ENCODE results near the gene C19orf67. TPM values are rescaled to one million over a fixed set of nuclear protein-coding genes. Genes with fewer than 3 reads are reported as not detected.

C19orf67 gene
- total RNA-seq, 5 donors from 2014 or later (not counting 1 experiment from before 2014, with no cell fraction given) = 0.53 to 0.98 (median 0.58) TPM; not detected in 2

DNA sequence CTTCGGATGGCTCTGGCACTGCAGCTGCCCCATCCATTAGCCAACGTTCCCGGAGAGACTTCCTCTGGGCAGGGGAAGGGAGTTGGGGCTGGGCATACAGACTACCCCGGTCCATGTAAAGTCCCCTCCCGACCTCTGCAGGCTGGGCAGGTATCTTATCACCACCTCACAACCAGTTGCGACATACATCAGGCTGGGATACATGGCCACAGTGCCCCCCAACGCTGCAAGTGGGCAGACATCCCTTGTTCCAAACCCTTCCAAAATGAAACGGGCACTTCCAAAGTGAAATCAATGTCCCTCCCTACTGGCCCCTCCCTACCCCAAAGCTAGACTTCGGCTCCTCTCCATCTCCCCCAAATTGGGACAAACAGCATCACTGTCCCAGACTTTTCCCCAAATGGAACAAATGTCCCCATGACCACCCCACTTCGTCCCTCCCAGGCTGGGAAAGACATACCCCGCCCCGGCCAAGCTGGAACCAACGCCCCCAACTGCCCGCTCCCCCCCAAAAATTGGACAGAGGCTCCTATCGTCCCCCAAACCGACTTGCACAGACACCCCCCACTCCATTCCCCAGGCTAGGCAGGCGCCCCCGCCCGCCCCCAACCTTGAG, 28.7 kb downstream of the C19orf67 start:
- peak overlapping the region; percentile 31 to 75 (median 41) for H3K4me3 Mint-ChIP-seq
- 48% methylated on average over 11 of the region's 19 CpGs for WGBS (ENCODE audit: insufficient coverage)
- H3K27ac ChIP-seq (ENCODE audit: low read length) = no peak overlapping the region
- H3K36me3 Mint-ChIP-seq = peaks cover 11% of the 10 kb centered on the region
- no peaks in the 10 kb centered on the region for H3K9me3 ChIP-seq
- H3K9me3 Mint-ChIP-seq = no peaks in the 10 kb centered on the region
- peaks cover 4 to 54% of the 10 kb centered on the region in 2 experiments for H3K27me3 ChIP-seq (replicated peaks in 1 of 2; ENCODE audit: control insufficient read depth in 2 of 2, extremely low read depth in 1 of 2, insufficient read depth in 2 of 2, low read length in 1 of 2)
- ATAC-seq (replicated peaks in 1 of 4) = no peak
- DNase-seq = no peak
- H3K4me1 Mint-ChIP-seq = peaks cover 14 to 32% (median 23%) of the 10 kb centered on the region in 3 donors
- no peak overlapping the region for H3K27ac Mint-ChIP-seq
- H3K4me3 ChIP-seq (ENCODE audit: control insufficient read depth in 1 of 2, extremely low read depth in 1 of 2, low read length in 1 of 2) = no peak overlapping the region
- peaks cover 19 to 31% of the 10 kb centered on the region in 2 donors for H3K27me3 Mint-ChIP-seq
- H3K4me1 ChIP-seq (ENCODE audit: control insufficient read depth in 1 of 2, extremely low read depth in 1 of 2, insufficient read depth in 2 of 2, low read length in 2 of 2) = peaks cover 3 to 24% of the 10 kb centered on the region in 2 experiments
- CTCF ChIA-PET = interaction anchor here (0.5 to 0.6 kb wide), 4 partner anchors 53 to 272 kb away, joined by 3 to 6 read pairs (median 4); no protein-coding TSS in a partner anchor
- peaks cover 12 to 14% of the 10 kb centered on the region in 2 donors for H3K36me3 ChIP-seq (ENCODE audit: control insufficient read depth in 2 of 2, extremely low read depth in 1 of 2, insufficient read depth in 1 of 2, low read length in 1 of 2)
- POLR2A ChIA-PET = no interaction called here

DNA sequence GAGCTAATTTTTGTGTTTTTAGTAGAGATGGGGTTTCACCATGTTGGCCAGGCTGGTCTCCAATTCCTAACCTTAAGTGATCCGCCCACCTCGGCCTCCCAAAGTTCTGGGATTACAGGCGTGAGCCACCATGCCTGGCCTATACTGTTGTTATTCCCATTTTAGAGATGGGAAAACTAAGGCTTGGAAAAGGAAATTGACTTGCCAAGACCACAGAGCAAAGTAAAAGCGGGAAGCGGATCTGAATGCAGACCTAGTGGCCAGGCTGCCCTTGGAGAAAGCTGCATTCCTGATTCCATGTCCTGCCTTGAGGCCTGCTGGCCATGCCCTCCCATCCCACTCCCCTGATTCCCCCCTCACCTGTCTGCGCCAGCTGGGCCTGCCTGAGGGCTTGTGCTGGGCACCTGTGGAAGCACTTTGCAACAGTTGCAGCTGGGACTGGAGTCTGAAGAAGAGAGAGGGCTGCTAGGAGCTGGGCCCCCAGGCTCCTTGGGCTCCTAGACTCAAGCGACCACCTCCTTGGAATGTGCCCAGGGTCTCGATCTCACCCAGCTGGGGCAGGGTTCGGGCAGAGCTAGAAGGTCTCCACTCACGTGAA, 29.4 kb downstream of the C19orf67 start:
- peak overlapping the region in 2 of 3 donors; percentile 31 to 75 for H3K4me3 Mint-ChIP-seq
- no peaks in the 10 kb centered on the region for H3K9me3 Mint-ChIP-seq
- H3K36me3 Mint-ChIP-seq = peaks cover 15% of the 10 kb centered on the region
- no peaks in the 10 kb centered on the region for H3K9me3 ChIP-seq
- WGBS (ENCODE audit: insufficient coverage) = 97% methylated on average over 8 of the region's 10 CpGs
- no peak overlapping the region for H3K4me3 ChIP-seq (ENCODE audit: control insufficient read depth in 1 of 2, extremely low read depth in 1 of 2, low read length in 1 of 2)
- ChIA-PET POLR2A (no interaction called here), CTCF (interaction anchor here in 1 of 2 donors (0.6 kb wide), 1 partner anchor 147 kb away, joined by 4 read pairs; no protein-coding TSS in a partner anchor)
- peaks cover 14 to 32% (median 23%) of the 10 kb centered on the region in 3 donors for H3K4me1 Mint-ChIP-seq
- H3K27ac ChIP-seq (ENCODE audit: low read length) = no peak overlapping the region
- no peak for DNase-seq
- no peak overlapping the region for H3K27ac Mint-ChIP-seq
- H3K27me3 ChIP-seq (replicated peaks in 1 of 2; ENCODE audit: control insufficient read depth in 2 of 2, extremely low read depth in 1 of 2, insufficient read depth in 2 of 2, low read length in 1 of 2) = peaks cover 4 to 47% of the 10 kb centered on the region in 2 experiments
- peaks cover 3 to 24% of the 10 kb centered on the region in 2 experiments for H3K4me1 ChIP-seq (ENCODE audit: control insufficient read depth in 1 of 2, extremely low read depth in 1 of 2, insufficient read depth in 2 of 2, low read length in 2 of 2)
- peaks cover 14 to 21% of the 10 kb centered on the region in 2 donors for H3K36me3 ChIP-seq (ENCODE audit: control insufficient read depth in 2 of 2, extremely low read depth in 1 of 2, insufficient read depth in 1 of 2, low read length in 1 of 2)
- peaks cover 19 to 26% of the 10 kb centered on the region in 2 donors for H3K27me3 Mint-ChIP-seq
- ATAC-seq (replicated peaks in 1 of 4) = no peak

DNA sequence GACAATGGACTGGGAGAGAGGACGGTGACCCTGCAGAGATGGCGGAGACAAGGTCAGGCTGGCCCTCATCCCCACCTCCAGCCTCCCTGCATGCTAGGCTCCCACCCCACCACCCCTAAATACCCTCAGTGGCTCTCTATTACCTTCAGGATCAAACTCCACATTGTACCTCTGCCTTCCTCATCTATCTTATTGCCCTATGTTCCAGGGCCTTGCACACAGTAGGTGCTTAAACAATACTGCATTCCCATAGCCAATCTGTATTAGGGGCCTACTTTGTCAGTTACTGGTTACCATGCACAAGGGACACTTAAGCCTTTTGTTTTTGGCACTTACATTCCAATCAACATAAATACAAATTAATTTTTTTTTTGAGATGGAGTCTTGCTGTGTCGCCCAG, 30.2 kb downstream of the C19orf67 start:
- DNase-seq (no peak), ATAC-seq (replicated peaks in 1 of 4) (peak in 1 of 4 experiments; percentile 5)
- no peaks in the 10 kb centered on the region for H3K9me3 ChIP-seq
- Mint-ChIP-seq H3K27ac (no peak overlapping the region), H3K4me3 (no peak overlapping the region), H3K36me3 (peaks cover 17% of the 10 kb centered on the region), H3K4me1 (peaks cover 14 to 32% (median 23%) of the 10 kb centered on the region in 3 donors), H3K9me3 (no peaks in the 10 kb centered on the region), H3K27me3 (peaks cover 19 to 23% of the 10 kb centered on the region in 2 donors)
- peaks cover 14 to 28% of the 10 kb centered on the region in 2 donors for H3K36me3 ChIP-seq (ENCODE audit: control insufficient read depth in 2 of 2, extremely low read depth in 1 of 2, insufficient read depth in 1 of 2, low read length in 1 of 2)
- peaks cover 4 to 40% of the 10 kb centered on the region in 2 experiments for H3K27me3 ChIP-seq (replicated peaks in 1 of 2; ENCODE audit: control insufficient read depth in 2 of 2, extremely low read depth in 1 of 2, insufficient read depth in 2 of 2, low read length in 1 of 2)
- POLR2A ChIA-PET = no interaction called here
- CTCF ChIA-PET = no interaction called here
- no peak overlapping the region for H3K27ac ChIP-seq (ENCODE audit: low read length)
- H3K4me3 ChIP-seq (ENCODE audit: control insufficient read depth in 1 of 2, extremely low read depth in 1 of 2, low read length in 1 of 2) = no peak overlapping the region
- 95% methylated on average over 3 of the region's 3 CpGs for WGBS (ENCODE audit: insufficient coverage)
- peaks cover 3 to 24% of the 10 kb centered on the region in 2 experiments for H3K4me1 ChIP-seq (ENCODE audit: control insufficient read depth in 1 of 2, extremely low read depth in 1 of 2, insufficient read depth in 2 of 2, low read length in 2 of 2)

DNA sequence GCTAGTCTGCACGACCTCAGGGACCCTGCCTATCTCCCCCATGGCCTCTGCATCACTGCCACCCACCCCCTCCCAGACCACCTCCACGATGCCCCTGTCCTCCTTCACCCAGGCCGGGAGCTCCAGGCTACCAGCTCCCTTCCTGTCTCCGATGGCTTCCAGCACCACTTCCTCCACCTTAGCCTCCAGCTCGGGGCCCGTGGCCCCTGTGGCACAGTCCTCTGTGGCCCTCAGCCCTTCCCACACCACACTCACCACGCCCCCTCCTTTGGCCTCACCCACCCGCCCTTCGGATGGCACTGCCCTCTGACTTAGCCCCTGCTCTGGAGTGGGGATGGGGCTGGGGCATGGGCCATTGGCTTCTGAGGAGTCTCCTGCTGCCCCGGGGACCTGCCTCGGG, 30.9 kb downstream of the C19orf67 start:
- ATAC-seq (replicated peaks in 1 of 4) (peak in 1 of 4 experiments; percentile 16), DNase-seq (no peak)
- Mint-ChIP-seq H3K36me3 (peaks cover 23% of the 10 kb centered on the region), H3K9me3 (no peaks in the 10 kb centered on the region), H3K27me3 (peaks cover 17 to 20% of the 10 kb centered on the region in 2 donors), H3K27ac (no peak overlapping the region), H3K4me1 (peaks cover 14 to 32% (median 22%) of the 10 kb centered on the region in 3 donors), H3K4me3 (no peak overlapping the region)
- H3K27ac ChIP-seq (ENCODE audit: low read length) = no peak overlapping the region
- POLR2A ChIA-PET = no interaction called here
- 30% methylated on average over 6 of the region's 11 CpGs for WGBS (ENCODE audit: insufficient coverage)
- peaks cover 3 to 23% of the 10 kb centered on the region in 2 experiments for H3K4me1 ChIP-seq (ENCODE audit: control insufficient read depth in 1 of 2, extremely low read depth in 1 of 2, insufficient read depth in 2 of 2, low read length in 2 of 2)
- peaks cover 3 to 33% of the 10 kb centered on the region in 2 experiments for H3K27me3 ChIP-seq (replicated peaks in 1 of 2; ENCODE audit: control insufficient read depth in 2 of 2, extremely low read depth in 1 of 2, insufficient read depth in 2 of 2, low read length in 1 of 2)
- no peaks in the 10 kb centered on the region for H3K9me3 ChIP-seq
- H3K4me3 ChIP-seq (ENCODE audit: control insufficient read depth in 1 of 2, extremely low read depth in 1 of 2, low read length in 1 of 2) = no peak overlapping the region
- CTCF ChIA-PET = no interaction called here
- H3K36me3 ChIP-seq (ENCODE audit: control insufficient read depth in 2 of 2, extremely low read depth in 1 of 2, insufficient read depth in 1 of 2, low read length in 1 of 2) = peaks cover 16 to 34% of the 10 kb centered on the region in 2 donors

DNA sequence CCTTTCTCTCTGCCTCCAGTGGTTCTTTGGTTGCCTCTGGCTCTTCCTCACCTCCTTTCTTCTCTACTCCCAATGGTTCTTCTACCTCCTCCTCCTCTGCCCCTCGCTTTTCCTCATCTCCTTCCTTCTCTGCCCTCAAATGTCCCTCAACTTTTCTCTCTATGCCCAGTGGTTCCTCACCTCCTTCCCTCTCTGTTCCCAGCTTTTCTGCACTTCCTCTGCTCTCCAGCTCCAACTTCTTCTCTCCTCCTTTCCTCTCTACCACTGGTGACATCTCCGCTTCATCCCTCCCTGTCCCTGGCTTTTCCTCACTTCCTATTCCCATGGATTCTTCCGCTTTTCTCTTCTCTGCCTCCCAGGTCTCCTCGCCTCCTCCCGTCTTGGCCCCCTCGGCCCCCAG, 31.5 kb downstream of the C19orf67 start:
- H3K36me3 Mint-ChIP-seq = peaks cover 23% of the 10 kb centered on the region
- Histone ChIP-seq H3K27me3 (replicated peaks in 1 of 2; ENCODE audit: control insufficient read depth in 2 of 2, extremely low read depth in 1 of 2, insufficient read depth in 2 of 2, low read length in 1 of 2) (peaks cover 2 to 27% of the 10 kb centered on the region in 2 experiments), H3K9me3 (no peaks in the 10 kb centered on the region), H3K27ac (ENCODE audit: low read length) (no peak overlapping the region), H3K36me3 (ENCODE audit: control insufficient read depth in 2 of 2, extremely low read depth in 1 of 2, insufficient read depth in 1 of 2, low read length in 1 of 2) (peaks cover 16 to 40% of the 10 kb centered on the region in 2 donors), H3K4me3 (ENCODE audit: control insufficient read depth in 1 of 2, extremely low read depth in 1 of 2, low read length in 1 of 2) (no peak overlapping the region), H3K4me1 (ENCODE audit: control insufficient read depth in 1 of 2, extremely low read depth in 1 of 2, insufficient read depth in 2 of 2, low read length in 2 of 2) (peaks cover 3 to 20% of the 10 kb centered on the region in 2 experiments)
- ATAC-seq (replicated peaks in 1 of 4) (no peak), DNase-seq (no peak)
- peak overlapping the region in 1 of 2 donors; percentile 25 for H3K27ac Mint-ChIP-seq
- H3K9me3 Mint-ChIP-seq = no peaks in the 10 kb centered on the region
- ChIA-PET POLR2A (no interaction called here), CTCF (no interaction called here)
- 78% methylated on average over 4 of the region's 6 CpGs for WGBS (ENCODE audit: insufficient coverage)
- H3K27me3 Mint-ChIP-seq = peaks cover 14 to 16% of the 10 kb centered on the region in 2 donors
- peaks cover 14 to 32% (median 18%) of the 10 kb centered on the region in 3 donors for H3K4me1 Mint-ChIP-seq
- no peak overlapping the region for H3K4me3 Mint-ChIP-seq

DNA sequence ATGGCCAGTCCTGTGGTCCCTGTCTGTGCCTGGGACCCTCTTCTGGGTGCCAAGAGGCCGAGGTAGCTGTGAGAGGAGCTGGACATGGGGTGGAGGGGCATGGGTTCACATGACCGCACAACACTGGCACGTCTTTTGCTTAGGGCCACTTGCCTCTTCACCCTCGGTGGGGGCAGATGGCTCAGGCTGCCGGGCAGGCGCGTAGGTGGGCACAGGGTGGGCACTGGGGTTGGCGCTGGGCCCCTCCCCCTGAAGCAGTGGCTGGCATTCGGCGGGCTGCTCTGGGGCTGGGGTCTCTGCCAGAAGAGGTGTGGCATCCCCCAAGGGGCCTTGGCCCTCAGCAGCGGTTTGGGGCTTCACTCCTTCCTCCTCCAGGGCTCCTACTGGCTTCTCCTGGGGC, 32.1 kb downstream of the C19orf67 start:
- H3K4me3 Mint-ChIP-seq = no peak overlapping the region
- H3K9me3 ChIP-seq = no peaks in the 10 kb centered on the region
- no peak for DNase-seq
- no peak overlapping the region for H3K27ac Mint-ChIP-seq
- H3K27ac ChIP-seq (ENCODE audit: low read length) = no peak overlapping the region
- H3K4me1 ChIP-seq (ENCODE audit: control insufficient read depth in 1 of 2, extremely low read depth in 1 of 2, insufficient read depth in 2 of 2, low read length in 2 of 2) = peaks cover 3 to 14% of the 10 kb centered on the region in 2 experiments
- CTCF ChIA-PET = interaction anchor here in 1 of 2 donors (0.5 kb wide), 1 partner anchor 91 kb away, joined by 3 read pairs; no protein-coding TSS in a partner anchor
- H3K27me3 ChIP-seq (replicated peaks in 1 of 2; ENCODE audit: control insufficient read depth in 2 of 2, extremely low read depth in 1 of 2, insufficient read depth in 2 of 2, low read length in 1 of 2) = peaks cover 2 to 21% of the 10 kb centered on the region in 2 experiments
- WGBS (ENCODE audit: insufficient coverage) = 93% methylated on average over 10 of the region's 11 CpGs
- no peaks in the 10 kb centered on the region for H3K9me3 Mint-ChIP-seq
- peaks cover 8 to 27% (median 12%) of the 10 kb centered on the region in 3 donors for H3K4me1 Mint-ChIP-seq
- H3K36me3 ChIP-seq (ENCODE audit: control insufficient read depth in 2 of 2, extremely low read depth in 1 of 2, insufficient read depth in 1 of 2, low read length in 1 of 2) = peaks cover 16 to 46% of the 10 kb centered on the region in 2 donors
- H3K36me3 Mint-ChIP-seq = peaks cover 26% of the 10 kb centered on the region
- no peak for ATAC-seq (replicated peaks in 1 of 4)
- peaks cover 9 to 10% of the 10 kb centered on the region in 2 donors for H3K27me3 Mint-ChIP-seq
- H3K4me3 ChIP-seq (ENCODE audit: control insufficient read depth in 1 of 2, extremely low read depth in 1 of 2, low read length in 1 of 2) = no peak overlapping the region
- POLR2A ChIA-PET = no interaction called here
